Panc1 (cell line): ENCODE results near the gene COPZ2. TPM values are rescaled to one million over a fixed set of nuclear protein-coding genes. Genes with fewer than 3 reads are reported as not detected.

Experiments
- ATAC-seq: fragments of 200-7000 bp; cut with Tn5 transposase; 2 replicates; pipeline ENCODE4 v1.9.1; 2020; ENCODE audit warnings: mild to moderate bottlenecking, moderate library complexity
- BruUV-seq: library from RNA; stranded (reverse); fragments of 400-500 nt; replicated peaks from 2 replicates; lab custom pipeline; 2021; lab: Mats Ljungman, UMichigan
- CTCF ChIA-PET: fragments of 300-600 bp; sonication (Branson Sonifier 250); formaldehyde crosslinking; loops from one replicate; lab custom pipeline; 2022; ENCODE audit warnings: antibody characterized with exemption; lab: Charles Lee
- POLR2A ChIA-PET: fragments of 300-600 bp; sonication (Branson Sonifier 250); formaldehyde crosslinking; loops from one replicate; lab custom pipeline; 2022; ENCODE audit warnings: antibody characterized with exemption; lab: Charles Lee
- DNase-seq: peaks from one replicate; pipeline ENCODE4 v3.0.0-alpha.2; 2010; ENCODE audit warnings: low read depth, low spot score
- H3K27ac ChIP-seq: 2 replicates; pipeline ENCODE4 v1.5.1; 2011; ENCODE audit warnings: mild to moderate bottlenecking, low read length, inconsistent platforms
- H3K27me3 ChIP-seq: fragments of 200-500 bp; sonication (Bioruptor generic); 2 replicates; pipeline ENCODE4 v1.6.0; 2014; ENCODE audit warnings: low read length, inconsistent platforms; ENCODE audit not compliant: control insufficient read depth, insufficient read depth
- H3K36me3 ChIP-seq: fragments of 200-500 bp; sonication (Bioruptor generic); 2 replicates; pipeline ENCODE4 v1.5.1; 2014; ENCODE audit warnings: inconsistent platforms, mild to moderate bottlenecking, low read length, moderate library complexity; ENCODE audit not compliant: control insufficient read depth, insufficient read depth
- H3K4me1 ChIP-seq: 2 replicates; pipeline ENCODE4 v1.5.1; 2011; ENCODE audit warnings: inconsistent platforms, mild to moderate bottlenecking, low read length, moderate library complexity; ENCODE audit not compliant: control insufficient read depth, insufficient read depth
- H3K4me3 ChIP-seq, 2 experiments: 2 replicates each; pipeline ENCODE4 v1.5.1; 2011 to 2012; ENCODE audit warnings: low read depth in 2 of 2, low read length in 2 of 2, mild to moderate bottlenecking in 2 of 2, inconsistent platforms in 1 of 2, moderate library complexity in 1 of 2
- H3K9me3 ChIP-seq: fragments of 200-500 bp; sonication (Bioruptor generic); 2 replicates; pipeline ENCODE4 v1.5.1; 2014; ENCODE audit warnings: low read depth, mild to moderate bottlenecking, inconsistent platforms, low read length, moderate library complexity; ENCODE audit not compliant: control insufficient read depth, insufficient read depth
- POLR2AphosphoS5 ChIP-seq: IDR thresholded peaks from 2 replicates; pipeline ENCODE4 v1.6.1; 2012; ENCODE audit warnings: mild to moderate bottlenecking, low read depth, low read length, moderate library complexity
- SIN3A ChIP-seq: IDR thresholded peaks from 2 replicates; pipeline ENCODE4 v1.6.1; 2012; ENCODE audit warnings: low read depth, mild to moderate bottlenecking, low read length, moderate library complexity, borderline replicate concordance; ENCODE audit not compliant: insufficient read depth
- TCF7L2 ChIP-seq: IDR thresholded peaks from 2 replicates; pipeline ENCODE4 v1.6.1; 2011; ENCODE audit warnings: mild to moderate bottlenecking, low read depth, low read length, inconsistent platforms
- in situ Hi-C: cut with HindIII; loops from 2 replicates; pipeline ENCODE4 v1.10.0; 2016; ENCODE audit warnings: low sequenced_read_pairs, low pct_unique_long_range_greater_than_20kb
- intact Hi-C: fragments of 100-400 bp; cut with micrococcal nuclease; formaldehyde crosslinking; loops from one replicate; pipeline ENCODE4 v1.10.0; 2022; ENCODE audit not compliant: unreplicated experiment
- total RNA-seq: library from RNA; stranded (reverse); gene quantifications from one replicate; pipeline ENCODE4 v1.2.1, GENCODE V29; 2021; ENCODE audit not compliant: unreplicated experiment
- TF ChIP-seq, protein P1 (sequence below): fragments of 450-650 bp; IDR thresholded peaks from 2 replicates; pipeline ENCODE4 v1.5.1; 2017; ENCODE audit warnings: mild to moderate bottlenecking
- TF ChIP-seq, protein P2 (sequence below), 2 experiments: IDR thresholded peaks; 2 replicates each; pipeline ENCODE4 v1.6.1; 2011 to 2012; ENCODE audit warnings: low read depth in 2 of 2, control low read depth in 1 of 2, low read length in 1 of 2, mild to moderate bottlenecking in 1 of 2, moderate library complexity in 1 of 2; ENCODE audit not compliant: insufficient read depth in 1 of 2

Gene COPZ2
- total RNA-seq, 1 experiment from 2014 or later: 5.4 TPM

- TF ChIP-seq SIN3A (no peak), POLR2AphosphoS5 (no peak), TCF7L2 (no peak)
- TF ChIP-seq, protein P1, sequence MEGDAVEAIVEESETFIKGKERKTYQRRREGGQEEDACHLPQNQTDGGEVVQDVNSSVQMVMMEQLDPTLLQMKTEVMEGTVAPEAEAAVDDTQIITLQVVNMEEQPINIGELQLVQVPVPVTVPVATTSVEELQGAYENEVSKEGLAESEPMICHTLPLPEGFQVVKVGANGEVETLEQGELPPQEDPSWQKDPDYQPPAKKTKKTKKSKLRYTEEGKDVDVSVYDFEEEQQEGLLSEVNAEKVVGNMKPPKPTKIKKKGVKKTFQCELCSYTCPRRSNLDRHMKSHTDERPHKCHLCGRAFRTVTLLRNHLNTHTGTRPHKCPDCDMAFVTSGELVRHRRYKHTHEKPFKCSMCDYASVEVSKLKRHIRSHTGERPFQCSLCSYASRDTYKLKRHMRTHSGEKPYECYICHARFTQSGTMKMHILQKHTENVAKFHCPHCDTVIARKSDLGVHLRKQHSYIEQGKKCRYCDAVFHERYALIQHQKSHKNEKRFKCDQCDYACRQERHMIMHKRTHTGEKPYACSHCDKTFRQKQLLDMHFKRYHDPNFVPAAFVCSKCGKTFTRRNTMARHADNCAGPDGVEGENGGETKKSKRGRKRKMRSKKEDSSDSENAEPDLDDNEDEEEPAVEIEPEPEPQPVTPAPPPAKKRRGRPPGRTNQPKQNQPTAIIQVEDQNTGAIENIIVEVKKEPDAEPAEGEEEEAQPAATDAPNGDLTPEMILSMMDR: no peak
- TF ChIP-seq, protein P2, sequence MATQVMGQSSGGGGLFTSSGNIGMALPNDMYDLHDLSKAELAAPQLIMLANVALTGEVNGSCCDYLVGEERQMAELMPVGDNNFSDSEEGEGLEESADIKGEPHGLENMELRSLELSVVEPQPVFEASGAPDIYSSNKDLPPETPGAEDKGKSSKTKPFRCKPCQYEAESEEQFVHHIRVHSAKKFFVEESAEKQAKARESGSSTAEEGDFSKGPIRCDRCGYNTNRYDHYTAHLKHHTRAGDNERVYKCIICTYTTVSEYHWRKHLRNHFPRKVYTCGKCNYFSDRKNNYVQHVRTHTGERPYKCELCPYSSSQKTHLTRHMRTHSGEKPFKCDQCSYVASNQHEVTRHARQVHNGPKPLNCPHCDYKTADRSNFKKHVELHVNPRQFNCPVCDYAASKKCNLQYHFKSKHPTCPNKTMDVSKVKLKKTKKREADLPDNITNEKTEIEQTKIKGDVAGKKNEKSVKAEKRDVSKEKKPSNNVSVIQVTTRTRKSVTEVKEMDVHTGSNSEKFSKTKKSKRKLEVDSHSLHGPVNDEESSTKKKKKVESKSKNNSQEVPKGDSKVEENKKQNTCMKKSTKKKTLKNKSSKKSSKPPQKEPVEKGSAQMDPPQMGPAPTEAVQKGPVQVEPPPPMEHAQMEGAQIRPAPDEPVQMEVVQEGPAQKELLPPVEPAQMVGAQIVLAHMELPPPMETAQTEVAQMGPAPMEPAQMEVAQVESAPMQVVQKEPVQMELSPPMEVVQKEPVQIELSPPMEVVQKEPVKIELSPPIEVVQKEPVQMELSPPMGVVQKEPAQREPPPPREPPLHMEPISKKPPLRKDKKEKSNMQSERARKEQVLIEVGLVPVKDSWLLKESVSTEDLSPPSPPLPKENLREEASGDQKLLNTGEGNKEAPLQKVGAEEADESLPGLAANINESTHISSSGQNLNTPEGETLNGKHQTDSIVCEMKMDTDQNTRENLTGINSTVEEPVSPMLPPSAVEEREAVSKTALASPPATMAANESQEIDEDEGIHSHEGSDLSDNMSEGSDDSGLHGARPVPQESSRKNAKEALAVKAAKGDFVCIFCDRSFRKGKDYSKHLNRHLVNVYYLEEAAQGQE (IDR thresholded peaks at IDR 0.05; ENCODE audit: insufficient read depth in 1 of 2, low read depth in 2 of 2, low read length in 1 of 2): no peak
- in situ Hi-C loops (no loop called here), intact Hi-C loops (loop anchor here (2.0 kb wide), 1 partner anchor 21 kb away; no protein-coding TSS in a partner anchor)
- peaks cover 6% of the 10 kb centered on the region; the same call in 1 of the 2 replicates for H3K4me1 ChIP-seq
- ATAC-seq: no peak
- no peaks in the 10 kb centered on the region for H3K27me3 ChIP-seq
- no peak overlapping the region for H3K27ac ChIP-seq
- CTCF ChIA-PET: interaction anchor here (0.5 kb wide), 1 partner anchor 18 kb away, joined by 4 read pairs; no protein-coding TSS in a partner anchor
- no peaks in the 10 kb centered on the region for H3K36me3 ChIP-seq
- no TSS peak for BruUV-seq
- H3K4me3 ChIP-seq: no peak overlapping the region
- no peaks in the 10 kb centered on the region for H3K9me3 ChIP-seq
- POLR2A ChIA-PET: interaction anchor here (0.5 kb wide), 1 partner anchor 13 kb away, joined by 5 read pairs; no protein-coding TSS in a partner anchor
- DNase-seq: no peak
Measured at GRCh38 chr17:47995241-47995935, 42.2 kb downstream of the COPZ2 start.

- TF ChIP-seq TCF7L2: no peak
- TF ChIP-seq, protein P1: no peak
- TF ChIP-seq POLR2AphosphoS5: no peak
- TF ChIP-seq, protein P2 (IDR thresholded peaks at IDR 0.05; ENCODE audit: insufficient read depth in 1 of 2, low read depth in 2 of 2, low read length in 1 of 2): no peak
- no peak for TF ChIP-seq SIN3A
Measured at GRCh38 chr17:47994724-47995123, 42.9 kb downstream of the COPZ2 start.

More at GRCh38 chr17:47994724-47995123, 42.9 kb downstream of the COPZ2 start:
- intact Hi-C loops (loop anchor here (2.0 kb wide), 1 partner anchor 20 kb away; no protein-coding TSS in a partner anchor), in situ Hi-C loops (no loop called here)
- DNase-seq (no peak), ATAC-seq (no peak)
- ChIA-PET POLR2A (interaction anchor here (0.5 kb wide), 1 partner anchor 13 kb away, joined by 5 read pairs; no protein-coding TSS in a partner anchor), CTCF (no interaction called here)
- Histone ChIP-seq H3K36me3 (no peaks in the 10 kb centered on the region), H3K4me3 (no peak overlapping the region), H3K4me1 (peaks cover 6% of the 10 kb centered on the region; the same call in 1 of the 2 replicates), H3K9me3 (no peaks in the 10 kb centered on the region), H3K27me3 (no peaks in the 10 kb centered on the region), H3K27ac (no peak overlapping the region)
- no TSS peak for BruUV-seq
